ACC112 (cell line): ENCODE data around the gene CELSR1.

Experiments
- H2AFZ ChIP-seq: fragments of 200-600 bp; sonication (generic); one replicate; pipeline ENCODE4 v1.6.0; 2017; ENCODE audit warnings: antibody characterized with exemption, low read length; ENCODE audit not compliant: unreplicated experiment
- H3K27ac ChIP-seq: fragments of 200-600 bp; sonication (generic); 2 replicates; pipeline ENCODE4 v1.5.1; 2014; ENCODE audit warnings: low read depth, mild to moderate bottlenecking, antibody characterized with exemption, low read length, moderate library complexity
- H3K27me3 ChIP-seq: fragments of 200-600 bp; sonication (generic); 2 replicates; pipeline ENCODE4 v1.6.1; 2014; ENCODE audit warnings: mild to moderate bottlenecking, antibody characterized with exemption, low read length, moderate library complexity, mixed read lengths; ENCODE audit not compliant: insufficient read depth
- H3K36me3 ChIP-seq: fragments of 200-600 bp; sonication (generic); 2 replicates; pipeline ENCODE4 v1.6.1; 2016; ENCODE audit warnings: mild to moderate bottlenecking, antibody characterized with exemption, low read length, moderate library complexity, mixed read lengths; ENCODE audit not compliant: insufficient read depth
- H3K4me1 ChIP-seq: fragments of 200-600 bp; sonication (generic); one replicate; pipeline ENCODE4 v1.6.1; 2016; ENCODE audit warnings: low read length, mixed read lengths; ENCODE audit not compliant: insufficient read depth, unreplicated experiment, control insufficient read depth
- H3K4me3 ChIP-seq: fragments of 200-600 bp; sonication (generic); 2 replicates; pipeline ENCODE4 v1.5.1; 2014; ENCODE audit warnings: mild to moderate bottlenecking, low read depth, low read length
- H3K79me2 ChIP-seq: fragments of 200-600 bp; sonication (generic); one replicate; pipeline ENCODE4 v1.6.0; 2016; ENCODE audit warnings: low read length; ENCODE audit not compliant: control insufficient read depth, unreplicated experiment, insufficient read depth

The CELSR1 gene

DNA sequence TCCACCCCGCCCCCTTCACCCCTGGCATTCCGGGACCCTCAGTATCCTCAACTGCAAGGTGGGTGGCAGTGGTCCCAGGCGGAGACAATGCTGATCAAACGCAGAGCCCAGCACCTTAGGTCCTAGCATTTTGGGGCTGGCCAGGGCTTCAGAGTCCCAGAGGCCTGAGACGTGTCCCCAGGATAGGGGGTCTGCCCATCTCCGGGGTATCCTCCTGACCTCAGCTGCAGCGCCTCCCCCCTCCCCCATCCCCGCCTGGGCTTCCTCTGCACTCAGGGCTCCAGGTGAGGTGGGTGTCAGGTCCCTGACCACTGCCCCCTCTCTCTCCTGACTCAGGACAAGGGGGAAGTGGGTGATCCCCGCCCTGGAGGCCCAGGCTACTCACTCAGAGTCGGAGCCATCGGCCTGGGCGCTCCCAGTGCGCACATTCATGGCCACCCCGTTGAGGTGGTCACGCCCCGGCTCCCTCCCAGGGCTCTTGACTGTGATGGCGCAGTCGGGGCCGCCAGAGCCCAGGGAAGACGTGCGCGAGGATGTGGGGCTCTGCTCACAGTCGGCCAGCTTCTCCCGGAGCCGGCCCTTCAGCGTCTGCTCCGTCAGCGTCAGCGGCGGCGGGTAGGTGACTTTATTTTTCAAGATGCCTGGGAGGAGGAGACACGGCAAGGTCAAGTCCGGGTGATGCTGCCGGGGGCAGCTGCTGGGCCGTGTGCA lies 173.7 kb downstream of the CELSR1 start:
- Histone ChIP-seq H3K79me2 (no peaks in the 10 kb centered on the region), H3K4me3 (no peak overlapping the region), H3K27me3 (no peaks in the 10 kb centered on the region), H3K27ac (no peak overlapping the region), H2AFZ (no peak overlapping the region), H3K4me1 (no peaks in the 10 kb centered on the region), H3K36me3 (no peaks in the 10 kb centered on the region)

DNA sequence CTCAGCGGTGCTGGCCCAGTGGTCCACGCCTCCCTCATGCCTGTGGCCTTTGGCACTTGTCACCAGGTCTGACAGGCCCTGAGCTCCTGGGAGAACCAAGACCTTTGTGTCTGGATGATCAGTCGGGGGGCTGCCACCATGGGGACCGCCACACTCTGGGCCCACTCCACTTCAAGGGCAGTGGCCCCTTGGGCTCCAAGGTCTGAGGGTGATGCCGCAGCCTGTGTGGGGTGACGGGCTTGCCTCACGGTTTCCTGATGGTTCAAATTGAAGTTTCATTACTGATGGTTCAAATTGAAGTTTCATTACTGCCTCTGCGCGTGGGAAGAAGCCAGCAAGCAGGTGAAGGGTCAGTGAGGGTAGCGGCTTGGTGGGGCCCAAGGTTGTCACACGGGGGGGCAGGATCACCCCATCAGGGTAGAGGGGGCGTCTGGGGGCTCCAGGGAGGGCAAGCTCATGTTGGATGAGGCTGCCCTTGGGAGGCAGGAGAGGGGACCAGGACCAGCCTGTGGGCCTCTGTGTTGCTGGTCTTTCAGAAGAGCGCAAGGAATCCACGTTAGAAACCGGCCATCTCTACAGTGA lies 174.4 kb downstream of the CELSR1 start:
- Histone ChIP-seq H3K27ac (no peak overlapping the region), H3K36me3 (no peaks in the 10 kb centered on the region), H3K4me1 (no peaks in the 10 kb centered on the region), H3K4me3 (no peak overlapping the region), H3K27me3 (no peaks in the 10 kb centered on the region), H2AFZ (no peak overlapping the region), H3K79me2 (no peaks in the 10 kb centered on the region)

DNA sequence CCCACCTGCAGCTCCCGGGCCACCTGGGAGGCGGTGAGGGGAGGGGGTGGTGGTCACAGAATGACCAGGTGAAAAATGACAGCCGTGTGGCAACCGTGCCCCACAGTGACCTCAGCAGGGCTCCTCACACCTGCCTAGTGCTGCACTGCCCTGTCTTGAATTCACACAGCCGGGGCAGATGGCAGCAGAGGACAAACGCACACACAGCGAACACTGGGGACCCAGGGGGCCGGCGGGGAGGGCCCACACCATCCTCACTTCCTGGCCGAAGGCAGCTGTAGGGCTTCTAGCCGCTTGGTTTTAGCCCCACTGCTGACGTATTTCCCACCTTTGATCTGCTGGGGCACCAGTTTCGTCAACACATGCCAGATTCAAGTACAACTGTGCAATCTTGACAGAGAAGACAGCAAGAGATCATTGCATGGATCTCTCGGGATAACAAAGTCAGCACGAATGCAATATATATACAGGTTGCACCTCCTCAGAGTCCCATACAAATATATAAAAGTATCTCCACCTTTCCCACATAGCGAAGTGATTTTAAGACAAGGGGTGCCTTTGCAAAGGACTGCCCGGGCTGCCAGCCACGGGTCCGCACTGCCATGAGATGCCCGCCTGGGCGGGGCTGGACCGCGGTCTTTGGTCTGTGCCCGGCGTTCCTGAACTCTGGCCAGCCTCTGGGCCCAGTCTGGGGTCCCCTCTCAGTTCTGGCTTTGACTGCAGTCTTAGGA lies 175.1 kb downstream of the CELSR1 start:
- Histone ChIP-seq H3K4me3 (no peak overlapping the region), H3K36me3 (no peaks in the 10 kb centered on the region), H3K27ac (no peak overlapping the region), H3K4me1 (no peaks in the 10 kb centered on the region), H2AFZ (no peak overlapping the region), H3K79me2 (no peaks in the 10 kb centered on the region), H3K27me3 (no peaks in the 10 kb centered on the region)

DNA sequence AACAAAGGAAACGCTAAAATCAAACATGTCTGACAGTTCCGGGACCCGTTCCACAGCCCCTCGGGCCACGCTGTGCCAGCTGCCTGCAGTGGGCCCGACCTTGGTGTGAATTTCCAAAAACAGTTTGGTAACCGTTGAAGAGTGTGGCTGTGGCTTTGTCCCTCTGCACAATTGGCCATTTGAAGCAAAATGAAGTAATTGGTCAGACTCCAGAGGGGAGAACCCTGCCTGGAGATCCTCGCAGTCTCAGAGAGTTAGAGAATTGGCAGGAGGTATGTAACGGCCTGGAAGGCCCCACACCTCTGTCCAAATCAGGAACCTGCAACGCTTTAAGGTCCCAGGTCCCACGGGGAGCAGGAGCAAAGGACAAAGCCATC lies 175.6 kb downstream of the CELSR1 start:
- Histone ChIP-seq H3K79me2 (no peaks in the 10 kb centered on the region), H3K4me3 (no peak overlapping the region), H3K36me3 (no peaks in the 10 kb centered on the region), H3K27ac (no peak overlapping the region), H2AFZ (no peak overlapping the region), H3K4me1 (no peaks in the 10 kb centered on the region), H3K27me3 (no peaks in the 10 kb centered on the region)

DNA sequence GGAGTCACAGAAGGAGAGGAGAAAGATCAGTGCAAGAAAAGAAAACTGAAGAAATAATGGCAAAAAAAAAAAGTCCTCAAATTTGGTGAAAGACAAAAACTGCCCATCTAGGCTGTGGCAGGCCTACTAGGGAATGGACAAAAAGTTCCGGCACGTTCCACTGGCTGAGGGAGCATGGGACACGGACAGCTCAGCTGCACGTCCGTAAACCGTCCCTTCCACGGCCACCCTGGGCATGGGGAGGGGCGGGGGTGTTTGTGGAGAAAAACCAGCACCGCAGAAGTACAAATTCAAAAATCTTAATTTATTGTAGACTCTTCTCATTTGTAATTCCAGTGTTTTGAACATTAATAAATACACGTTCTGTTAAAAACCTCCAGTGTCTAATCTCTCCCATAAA lies 176.5 kb downstream of the CELSR1 start:
- H3K27me3 ChIP-seq = no peaks in the 10 kb centered on the region

DNA sequence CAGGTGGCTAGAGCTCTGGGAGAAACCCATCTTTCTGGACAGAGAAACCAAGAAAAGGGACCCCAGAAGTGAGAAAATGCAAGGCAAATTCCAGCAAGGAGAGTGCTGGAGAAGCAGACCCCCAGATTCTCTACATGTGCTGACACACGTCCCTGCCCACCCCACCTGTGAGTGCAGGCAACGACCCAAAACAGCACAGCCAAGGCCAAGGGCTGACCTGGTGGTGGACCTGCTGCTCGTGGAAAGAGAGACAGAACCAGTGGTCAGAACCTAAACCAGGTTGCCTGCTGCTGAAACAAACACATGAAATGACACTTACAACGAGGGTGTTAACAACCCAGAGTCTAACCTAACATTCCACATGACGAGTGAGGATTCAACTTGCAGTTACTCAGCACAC lies 177.3 kb downstream of the CELSR1 start:
- Histone ChIP-seq H3K4me3 (no peak overlapping the region), H3K79me2 (no peaks in the 10 kb centered on the region), H2AFZ (no peak overlapping the region), H3K36me3 (no peaks in the 10 kb centered on the region), H3K27ac (no peak overlapping the region), H3K4me1 (no peaks in the 10 kb centered on the region), H3K27me3 (no peaks in the 10 kb centered on the region)

More for the DNA sequence above, 176.5 kb downstream of the CELSR1 start:
- H2AFZ ChIP-seq = no peak overlapping the region
- H3K4me1 ChIP-seq = no peaks in the 10 kb centered on the region
- no peak overlapping the region for H3K27ac ChIP-seq
- H3K79me2 ChIP-seq = no peaks in the 10 kb centered on the region
- no peak overlapping the region for H3K4me3 ChIP-seq
- H3K36me3 ChIP-seq = no peaks in the 10 kb centered on the region

DNA sequence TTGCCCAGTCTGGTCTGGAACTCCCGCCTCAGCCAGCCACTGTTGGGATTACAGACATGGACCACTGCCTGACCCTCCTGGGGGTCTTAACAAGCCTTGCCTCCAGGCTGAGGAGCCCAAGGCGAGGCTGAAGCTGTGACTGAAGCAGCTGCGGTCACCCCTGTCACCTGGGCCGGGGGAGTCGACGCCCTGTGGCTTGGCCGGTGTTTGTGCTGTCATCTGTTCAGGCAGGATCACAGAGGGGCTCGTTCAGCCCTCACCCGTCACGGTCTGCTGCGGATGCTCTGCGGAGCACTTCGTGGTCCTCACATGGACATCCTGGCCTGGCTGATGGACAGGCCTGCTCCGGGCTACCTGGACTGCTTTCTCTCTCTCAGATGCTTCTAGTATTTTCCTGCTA lies 178.1 kb downstream of the CELSR1 start:
- Histone ChIP-seq H3K79me2 (no peaks in the 10 kb centered on the region), H2AFZ (no peak overlapping the region), H3K4me1 (no peaks in the 10 kb centered on the region), H3K27me3 (no peaks in the 10 kb centered on the region), H3K27ac (no peak overlapping the region), H3K36me3 (no peaks in the 10 kb centered on the region), H3K4me3 (no peak overlapping the region)

DNA sequence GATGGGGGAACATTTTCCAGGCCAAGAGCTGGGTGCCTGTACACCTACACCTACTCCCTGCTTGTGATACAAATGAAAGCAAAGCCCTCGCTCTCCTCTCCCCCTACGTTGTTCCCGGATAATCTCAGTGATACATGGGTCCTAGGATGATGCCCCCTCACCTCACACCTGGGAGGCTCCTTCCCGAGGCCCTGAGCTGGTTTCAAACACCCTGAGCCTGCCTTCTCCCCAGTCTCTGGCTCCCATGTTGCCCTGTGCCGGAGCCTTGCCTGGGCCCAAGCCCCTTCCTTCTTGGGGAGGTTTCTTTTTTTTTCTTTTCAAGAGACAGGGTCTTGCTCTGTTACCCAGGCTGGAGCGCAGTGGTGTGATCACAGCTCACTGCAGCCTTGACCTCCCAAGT lies 178.7 kb downstream of the CELSR1 start:
- Histone ChIP-seq H3K4me1 (no peaks in the 10 kb centered on the region), H3K27ac (no peak overlapping the region), H3K36me3 (no peaks in the 10 kb centered on the region), H2AFZ (no peak overlapping the region), H3K79me2 (no peaks in the 10 kb centered on the region), H3K27me3 (no peaks in the 10 kb centered on the region), H3K4me3 (no peak overlapping the region)

DNA sequence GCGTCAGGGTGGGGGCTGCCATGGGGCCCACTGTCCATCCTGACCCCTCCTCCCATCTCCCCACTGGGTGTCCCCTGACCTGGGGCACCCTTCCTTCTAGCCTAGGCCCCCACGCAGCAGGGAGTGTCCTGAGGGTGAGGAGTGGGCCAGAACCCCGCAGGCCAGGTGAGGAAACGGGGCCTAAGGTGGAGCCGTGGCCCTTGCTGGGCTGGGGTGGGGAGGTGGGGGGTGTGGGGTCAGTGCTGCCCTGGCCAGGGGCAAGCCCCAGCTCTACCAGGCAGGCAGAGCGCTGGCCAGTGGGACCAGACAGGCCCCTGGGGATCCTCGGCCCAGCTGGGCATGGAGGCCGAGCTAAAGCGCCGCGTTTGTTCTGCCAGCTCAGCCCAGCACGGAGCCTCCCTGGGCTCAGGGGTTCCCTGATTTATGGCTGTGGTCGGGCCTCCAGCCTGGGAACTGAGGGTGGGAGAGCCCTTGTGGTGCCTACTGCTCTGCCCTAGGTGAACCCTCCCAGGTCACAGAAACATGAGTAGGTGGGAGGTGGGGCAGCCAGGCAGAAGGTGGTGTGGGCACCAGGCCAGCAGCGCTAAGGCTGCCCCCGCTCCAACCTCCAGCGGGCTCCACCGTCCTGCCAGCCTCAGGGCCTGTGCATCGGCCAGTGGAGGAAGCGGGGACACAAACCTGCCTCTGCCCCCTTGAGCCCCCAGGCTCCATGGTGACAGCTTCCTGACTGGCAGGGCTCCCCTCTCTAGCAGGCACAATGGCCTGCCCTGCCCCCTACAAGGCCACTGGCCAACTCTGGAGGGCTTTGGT lies 179.5 kb downstream of the CELSR1 start:
- H3K79me2 ChIP-seq = no peaks in the 10 kb centered on the region
- no peaks in the 10 kb centered on the region for H3K4me1 ChIP-seq
- H3K36me3 ChIP-seq = no peaks in the 10 kb centered on the region
- H3K4me3 ChIP-seq = no peak overlapping the region
- no peaks in the 10 kb centered on the region for H3K27me3 ChIP-seq
- no peak overlapping the region for H3K27ac ChIP-seq
- H2AFZ ChIP-seq = no peak overlapping the region

DNA sequence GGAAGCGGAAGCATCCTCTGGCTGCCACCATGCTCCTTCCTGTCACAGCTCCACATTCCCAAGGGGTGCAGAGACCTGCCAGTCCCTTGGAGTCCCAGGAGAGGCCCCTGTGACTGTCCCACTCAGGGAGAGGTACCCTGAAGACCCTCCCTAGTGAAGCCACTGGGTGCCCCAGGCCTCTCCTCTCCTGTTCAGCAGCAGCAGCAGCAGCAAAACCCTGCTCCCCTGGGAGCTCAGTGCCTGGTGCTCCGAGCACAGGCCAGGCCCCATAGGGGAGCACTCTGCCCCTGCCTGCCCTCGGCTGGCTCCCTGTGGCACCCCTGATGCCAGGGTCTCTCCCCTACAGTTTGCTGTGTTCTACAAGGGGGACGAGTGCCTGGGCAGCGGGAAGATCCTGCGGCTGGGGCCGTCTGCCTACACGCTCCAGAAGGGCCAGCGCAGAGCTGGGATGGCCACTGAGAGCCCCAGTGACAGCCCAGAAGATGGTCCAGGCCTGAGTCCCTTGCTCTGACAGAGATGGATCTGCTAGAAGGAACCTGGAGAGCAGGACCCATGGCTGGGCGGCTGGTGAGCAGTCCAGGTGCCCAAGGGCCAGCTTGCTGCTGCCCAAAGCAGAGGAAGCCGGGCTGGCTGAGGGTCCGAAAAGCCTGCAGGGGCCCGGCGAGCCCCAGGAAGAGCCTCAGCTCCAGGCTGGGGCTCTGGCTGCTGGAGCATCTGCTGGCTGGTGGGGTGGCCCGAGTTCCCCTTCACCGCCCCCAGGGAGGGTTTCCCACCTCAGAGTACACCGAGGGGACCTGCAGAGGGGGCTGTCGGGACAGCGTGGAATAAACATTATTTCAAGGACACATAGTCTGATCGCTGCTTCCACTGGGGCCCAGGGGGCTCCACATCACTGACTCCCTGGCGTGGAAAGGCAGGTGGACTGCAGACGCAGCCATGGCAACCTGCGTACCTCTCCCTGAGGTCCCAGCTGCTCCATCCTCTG lies 180.6 kb downstream of the CELSR1 start:
- no peak overlapping the region for H2AFZ ChIP-seq
- H3K27ac ChIP-seq = no peak overlapping the region
- no peak overlapping the region for H3K4me3 ChIP-seq
- H3K36me3 ChIP-seq = no peaks in the 10 kb centered on the region
- H3K27me3 ChIP-seq = no peaks in the 10 kb centered on the region
- H3K79me2 ChIP-seq = no peaks in the 10 kb centered on the region
- no peaks in the 10 kb centered on the region for H3K4me1 ChIP-seq
